ENCODE results near the gene DAO.

GRCh38 chr12:108915632-108916133 is 35.8 kb downstream of the DAO start:
- TF ChIP-seq OSR1 (CRISPR knock-in tag; IDR thresholded peaks at IDR 0.05) (no peak), TCF4 (CRISPR knock-in tag; IDR thresholded peaks at IDR 0.05; ENCODE audit: borderline replicate concordance) (no peak), CSRNP3 (CRISPR knock-in tag; IDR thresholded peaks at IDR 0.05) (no peak), POU6F1 (CRISPR knock-in tag; IDR thresholded peaks at IDR 0.05; ENCODE audit: borderline replicate concordance, low read depth) (no peak), ZFP30 (CRISPR knock-in tag; IDR thresholded peaks at IDR 0.05) (no peak), CSDC2 (CRISPR knock-in tag; IDR thresholded peaks at IDR 0.05) (no peak), RARB (CRISPR knock-in tag; IDR thresholded peaks at IDR 0.05) (no peak), ZC3H10 (CRISPR knock-in tag; IDR thresholded peaks at IDR 0.05) (no peak), PATZ1 (CRISPR knock-in tag; IDR thresholded peaks at IDR 0.05; ENCODE audit: borderline replicate concordance) (no peak)

All from SK-N-SH treated with all-trans-retinoic acid at 6 μM for 48 hours (cell line).